ENCODE results near the gene FABP2. TPM values are rescaled to one million over a fixed set of nuclear protein-coding genes. Genes with fewer than 3 reads are reported as not detected.
"Not testable (repeated sequence)": the region's sequence is repeated elsewhere in the genome, so short reads cannot be mapped to it uniquely, and the experiment has no call there.

The FABP2 gene
- polyA plus RNA-seq, 1 donor (not counting 4 experiments of a cell fraction or from before 2014, with no cell fraction given), result not detected

GRCh38 chr4:119356041-119356440, 34.1 kb upstream of the FABP2 start:
- H3K36me3 ChIP-seq (ENCODE audit: control insufficient read depth in 2 of 2, extremely low read depth in 1 of 2, insufficient read depth in 2 of 2, low read length in 2 of 2); H3K4me1 ChIP-seq (ENCODE audit: control insufficient read depth, extremely low read depth, insufficient read depth, low read length); H3K9ac ChIP-seq (ENCODE audit: control insufficient read depth, extremely low read depth, insufficient read depth, low read length); FAIRE-seq; H4K20me1 ChIP-seq (ENCODE audit: control insufficient read depth, extremely low read depth, insufficient read depth, low read length); dilution Hi-C loops (cut with MboI; ENCODE audit: extremely low pct_ligation_motif_present, low sequenced_read_pairs); H3K4me3 ChIP-seq (ENCODE audit: control insufficient read depth in 2 of 3, extremely low read depth in 1 of 3, insufficient read depth in 2 of 3, low read depth in 1 of 3, low read length in 3 of 3); H3K79me2 ChIP-seq (ENCODE audit: control insufficient read depth, insufficient read depth, low read length); H3K9me3 ChIP-seq (ENCODE audit: control insufficient read depth, low read depth, low read length); H3K9me1 ChIP-seq (ENCODE audit: control insufficient read depth, extremely low read depth, insufficient read depth, low read length); H3K27me3 ChIP-seq (ENCODE audit: control insufficient read depth, extremely low read depth, insufficient read depth, low read length); H2AFZ ChIP-seq (ENCODE audit: control insufficient read depth, low read length); H3K4me2 ChIP-seq (ENCODE audit: control insufficient read depth, extremely low read depth, insufficient read depth, low read depth, low read length); DNase-seq (ENCODE audit: low read depth, low spot score); H3K27ac ChIP-seq (ENCODE audit: control insufficient read depth, insufficient read depth, low read length): not testable (repeated sequence)

- peak overlapping the region; percentile 47 for H2AFZ ChIP-seq (ENCODE audit: control insufficient read depth, low read length)
- H3K4me3 ChIP-seq (ENCODE audit: control insufficient read depth in 2 of 3, extremely low read depth in 1 of 3, insufficient read depth in 2 of 3, low read depth in 1 of 3, low read length in 3 of 3); H3K27me3 ChIP-seq (ENCODE audit: control insufficient read depth, extremely low read depth, insufficient read depth, low read length); H3K79me2 ChIP-seq (ENCODE audit: control insufficient read depth, insufficient read depth, low read length); H3K4me1 ChIP-seq (ENCODE audit: control insufficient read depth, extremely low read depth, insufficient read depth, low read length); H3K9ac ChIP-seq (ENCODE audit: control insufficient read depth, extremely low read depth, insufficient read depth, low read length); H4K20me1 ChIP-seq (ENCODE audit: control insufficient read depth, extremely low read depth, insufficient read depth, low read length); H3K9me1 ChIP-seq (ENCODE audit: control insufficient read depth, extremely low read depth, insufficient read depth, low read length); H3K9me3 ChIP-seq (ENCODE audit: control insufficient read depth, low read depth, low read length); DNase-seq (ENCODE audit: low read depth, low spot score); H3K36me3 ChIP-seq (ENCODE audit: control insufficient read depth in 2 of 2, extremely low read depth in 1 of 2, insufficient read depth in 2 of 2, low read length in 2 of 2); dilution Hi-C loops (cut with MboI; ENCODE audit: extremely low pct_ligation_motif_present, low sequenced_read_pairs): not testable (repeated sequence)
- FAIRE-seq, result peak; percentile 99
- H3K27ac ChIP-seq (ENCODE audit: control insufficient read depth, insufficient read depth, low read length), result peak overlapping the region; percentile 20
- peak overlapping the region; percentile 22 for H3K4me2 ChIP-seq (ENCODE audit: control insufficient read depth, extremely low read depth, insufficient read depth, low read depth, low read length)
Measured at GRCh38 chr4:119353364-119353763, 31.4 kb upstream of the FABP2 start.

GRCh38 chr4:119348169-119348568, 26.2 kb upstream of the FABP2 start:
- H2AFZ ChIP-seq (ENCODE audit: control insufficient read depth, low read length); DNase-seq (ENCODE audit: low read depth, low spot score); H3K9me3 ChIP-seq (ENCODE audit: control insufficient read depth, low read depth, low read length); H3K27ac ChIP-seq (ENCODE audit: control insufficient read depth, insufficient read depth, low read length); H3K9ac ChIP-seq (ENCODE audit: control insufficient read depth, extremely low read depth, insufficient read depth, low read length); H3K4me1 ChIP-seq (ENCODE audit: control insufficient read depth, extremely low read depth, insufficient read depth, low read length); H3K4me2 ChIP-seq (ENCODE audit: control insufficient read depth, extremely low read depth, insufficient read depth, low read depth, low read length); FAIRE-seq; H4K20me1 ChIP-seq (ENCODE audit: control insufficient read depth, extremely low read depth, insufficient read depth, low read length); dilution Hi-C loops (cut with MboI; ENCODE audit: extremely low pct_ligation_motif_present, low sequenced_read_pairs); H3K27me3 ChIP-seq (ENCODE audit: control insufficient read depth, extremely low read depth, insufficient read depth, low read length); H3K9me1 ChIP-seq (ENCODE audit: control insufficient read depth, extremely low read depth, insufficient read depth, low read length); H3K79me2 ChIP-seq (ENCODE audit: control insufficient read depth, insufficient read depth, low read length); H3K36me3 ChIP-seq (ENCODE audit: control insufficient read depth in 2 of 2, extremely low read depth in 1 of 2, insufficient read depth in 2 of 2, low read length in 2 of 2); H3K4me3 ChIP-seq (ENCODE audit: control insufficient read depth in 2 of 3, extremely low read depth in 1 of 3, insufficient read depth in 2 of 3, low read depth in 1 of 3, low read length in 3 of 3): not testable (repeated sequence)

GRCh38 chr4:119343293-119343692, 21.4 kb upstream of the FABP2 start:
- H3K36me3 ChIP-seq (ENCODE audit: control insufficient read depth in 2 of 2, extremely low read depth in 1 of 2, insufficient read depth in 2 of 2, low read length in 2 of 2); H4K20me1 ChIP-seq (ENCODE audit: control insufficient read depth, extremely low read depth, insufficient read depth, low read length); H3K9me3 ChIP-seq (ENCODE audit: control insufficient read depth, low read depth, low read length); H3K4me2 ChIP-seq (ENCODE audit: control insufficient read depth, extremely low read depth, insufficient read depth, low read depth, low read length); FAIRE-seq; H3K27ac ChIP-seq (ENCODE audit: control insufficient read depth, insufficient read depth, low read length); H3K4me1 ChIP-seq (ENCODE audit: control insufficient read depth, extremely low read depth, insufficient read depth, low read length); H3K9me1 ChIP-seq (ENCODE audit: control insufficient read depth, extremely low read depth, insufficient read depth, low read length); H3K4me3 ChIP-seq (ENCODE audit: control insufficient read depth in 2 of 3, extremely low read depth in 1 of 3, insufficient read depth in 2 of 3, low read depth in 1 of 3, low read length in 3 of 3); H3K79me2 ChIP-seq (ENCODE audit: control insufficient read depth, insufficient read depth, low read length); dilution Hi-C loops (cut with MboI; ENCODE audit: extremely low pct_ligation_motif_present, low sequenced_read_pairs); H3K9ac ChIP-seq (ENCODE audit: control insufficient read depth, extremely low read depth, insufficient read depth, low read length); H2AFZ ChIP-seq (ENCODE audit: control insufficient read depth, low read length); H3K27me3 ChIP-seq (ENCODE audit: control insufficient read depth, extremely low read depth, insufficient read depth, low read length); DNase-seq (ENCODE audit: low read depth, low spot score): not testable (repeated sequence)

GRCh38 chr4:119339895-119340294, 18.0 kb upstream of the FABP2 start:
- H3K9me3 ChIP-seq (ENCODE audit: control insufficient read depth, low read depth, low read length); DNase-seq (ENCODE audit: low read depth, low spot score); H3K4me1 ChIP-seq (ENCODE audit: control insufficient read depth, extremely low read depth, insufficient read depth, low read length); H3K79me2 ChIP-seq (ENCODE audit: control insufficient read depth, insufficient read depth, low read length); H3K9ac ChIP-seq (ENCODE audit: control insufficient read depth, extremely low read depth, insufficient read depth, low read length); H3K27me3 ChIP-seq (ENCODE audit: control insufficient read depth, extremely low read depth, insufficient read depth, low read length); H3K4me2 ChIP-seq (ENCODE audit: control insufficient read depth, extremely low read depth, insufficient read depth, low read depth, low read length); H4K20me1 ChIP-seq (ENCODE audit: control insufficient read depth, extremely low read depth, insufficient read depth, low read length); H3K9me1 ChIP-seq (ENCODE audit: control insufficient read depth, extremely low read depth, insufficient read depth, low read length); FAIRE-seq; H3K27ac ChIP-seq (ENCODE audit: control insufficient read depth, insufficient read depth, low read length); H3K36me3 ChIP-seq (ENCODE audit: control insufficient read depth in 2 of 2, extremely low read depth in 1 of 2, insufficient read depth in 2 of 2, low read length in 2 of 2); H2AFZ ChIP-seq (ENCODE audit: control insufficient read depth, low read length); H3K4me3 ChIP-seq (ENCODE audit: control insufficient read depth in 2 of 3, extremely low read depth in 1 of 3, insufficient read depth in 2 of 3, low read depth in 1 of 3, low read length in 3 of 3); dilution Hi-C loops (cut with MboI; ENCODE audit: extremely low pct_ligation_motif_present, low sequenced_read_pairs): not testable (repeated sequence)

Data from keratinocyte (primary cell).